WERI-Rb-1 (cell line): Measurements from ENCODE around the gene COL23A1.
A peak's percentile ranks its signal among the peaks of the same experiment; 100 is the strongest.

Experiments used
- DNase-seq: peaks from one replicate; pipeline ENCODE4 v3.0.0-alpha.2; 2020
- H3K27ac ChIP-seq: fragments of 250-450 bp; sonication (Bioruptor Pico); 2 replicates; pipeline ENCODE4 v1.5.1; 2020; ENCODE audit warnings: mild to moderate bottlenecking, moderate library complexity
- H3K27me3 ChIP-seq: fragments of 250-450 bp; sonication (Bioruptor Pico); 2 replicates; pipeline ENCODE4 v1.5.1; 2021; ENCODE audit warnings: mild to moderate bottlenecking, low read depth, moderate library complexity; ENCODE audit not compliant: insufficient read depth, severe bottlenecking
- H3K36me3 ChIP-seq: fragments of 250-450 bp; sonication (Bioruptor Pico); 2 replicates; pipeline ENCODE4 v1.5.1; 2020; ENCODE audit warnings: mild to moderate bottlenecking, moderate library complexity
- H3K4me3 ChIP-seq: 2 replicates; pipeline ENCODE4 v1.5.1; 2011; ENCODE audit warnings: low read depth, mild to moderate bottlenecking, control low read depth, low read length
- H3K9me3 ChIP-seq: fragments of 250-450 bp; sonication (Bioruptor Pico); 2 replicates; pipeline ENCODE4 v1.5.1; 2021; ENCODE audit warnings: mild to moderate bottlenecking, moderate library complexity; ENCODE audit not compliant: severe bottlenecking
- TF ChIP-seq, protein P1 (sequence below): IDR thresholded peaks from 2 replicates; pipeline ENCODE4 v1.5.1; 2011; ENCODE audit warnings: low read depth, mild to moderate bottlenecking, control low read depth, inconsistent platforms, low read length

COL23A1 gene

DNA sequence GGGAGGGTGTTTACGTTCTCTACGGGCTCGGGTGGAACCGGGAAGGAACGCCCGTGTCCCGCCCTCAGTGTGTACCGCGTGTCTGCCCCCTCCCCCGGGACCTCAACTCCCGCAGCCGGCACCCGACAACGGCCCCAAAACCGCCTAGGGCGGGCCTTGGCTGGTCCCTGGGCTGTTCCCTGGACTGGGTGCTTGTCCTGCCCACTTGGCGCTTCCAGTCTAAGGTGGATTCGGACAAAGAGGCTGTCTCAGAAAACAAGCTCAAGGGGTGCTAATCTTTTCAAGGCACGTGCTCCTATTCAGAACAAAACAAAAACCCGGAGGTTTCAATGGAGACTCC, 37.0 kb upstream of the COL23A1 start:
- TF ChIP-seq, protein P1, sequence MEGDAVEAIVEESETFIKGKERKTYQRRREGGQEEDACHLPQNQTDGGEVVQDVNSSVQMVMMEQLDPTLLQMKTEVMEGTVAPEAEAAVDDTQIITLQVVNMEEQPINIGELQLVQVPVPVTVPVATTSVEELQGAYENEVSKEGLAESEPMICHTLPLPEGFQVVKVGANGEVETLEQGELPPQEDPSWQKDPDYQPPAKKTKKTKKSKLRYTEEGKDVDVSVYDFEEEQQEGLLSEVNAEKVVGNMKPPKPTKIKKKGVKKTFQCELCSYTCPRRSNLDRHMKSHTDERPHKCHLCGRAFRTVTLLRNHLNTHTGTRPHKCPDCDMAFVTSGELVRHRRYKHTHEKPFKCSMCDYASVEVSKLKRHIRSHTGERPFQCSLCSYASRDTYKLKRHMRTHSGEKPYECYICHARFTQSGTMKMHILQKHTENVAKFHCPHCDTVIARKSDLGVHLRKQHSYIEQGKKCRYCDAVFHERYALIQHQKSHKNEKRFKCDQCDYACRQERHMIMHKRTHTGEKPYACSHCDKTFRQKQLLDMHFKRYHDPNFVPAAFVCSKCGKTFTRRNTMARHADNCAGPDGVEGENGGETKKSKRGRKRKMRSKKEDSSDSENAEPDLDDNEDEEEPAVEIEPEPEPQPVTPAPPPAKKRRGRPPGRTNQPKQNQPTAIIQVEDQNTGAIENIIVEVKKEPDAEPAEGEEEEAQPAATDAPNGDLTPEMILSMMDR = no peak
- Histone ChIP-seq H3K4me3 (peak overlapping the region; percentile 37), H3K27ac (no peak overlapping the region), H3K36me3 (no peaks in the 10 kb centered on the region), H3K27me3 (no peaks in the 10 kb centered on the region), H3K9me3 (peaks cover 2% of the 10 kb centered on the region)
- no peak for DNase-seq

DNA sequence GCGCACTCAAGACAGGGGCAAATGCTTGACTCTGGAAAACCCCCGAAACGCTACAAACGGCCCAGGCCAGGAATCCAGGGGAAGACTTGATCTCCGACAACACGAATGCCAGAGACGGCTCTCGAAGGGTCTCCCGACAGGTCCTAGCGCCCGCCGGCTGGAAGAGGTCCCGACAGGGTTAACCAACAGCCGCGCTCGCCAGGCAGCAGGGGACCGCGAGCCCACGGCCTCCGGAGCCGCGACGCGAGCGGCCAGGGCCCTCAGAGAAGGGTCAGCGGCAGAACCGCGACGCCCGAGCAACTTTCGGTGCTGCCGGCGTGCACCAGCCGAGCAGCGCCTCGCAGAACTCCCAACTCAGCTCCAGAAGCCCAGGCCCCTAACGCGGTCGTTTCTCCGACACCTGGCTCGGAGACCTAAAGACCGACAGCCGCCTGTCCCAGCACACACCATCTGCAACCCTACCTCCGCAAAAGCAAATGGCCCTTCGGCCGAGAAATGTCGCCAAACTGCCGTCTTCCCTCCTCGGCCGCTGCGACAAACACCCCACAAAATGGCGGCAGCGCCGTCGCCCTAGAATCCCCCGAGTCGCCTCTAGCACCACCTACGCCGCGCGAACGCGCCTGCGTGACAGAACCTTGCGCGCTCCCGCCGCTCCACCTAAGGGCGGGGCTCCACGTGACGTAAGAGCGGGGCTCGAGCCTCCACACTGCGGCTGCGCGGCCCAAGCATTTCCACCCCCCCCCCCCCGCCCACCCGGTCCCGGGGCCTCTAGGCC, 36.5 kb upstream of the COL23A1 start, which contains the start of gene CLK4:
TSS of gene CLK4 (minus strand) at position 567 of the 775 bp plus-strand sequence. CDS start 3,634 bp downstream, outside the sequence.
- peak; percentile 87 for DNase-seq
- no peaks in the 10 kb centered on the region for H3K27me3 ChIP-seq
- peak within 1 kb of the TSS; percentile 80 for H3K27ac ChIP-seq
- H3K4me3 ChIP-seq = peak within 1 kb of the TSS; percentile 74
- H3K9me3 ChIP-seq = peaks cover 2% of the 10 kb centered on the region
- no peaks in the 10 kb centered on the region for H3K36me3 ChIP-seq
- TF ChIP-seq, protein P1 = no peak

DNA sequence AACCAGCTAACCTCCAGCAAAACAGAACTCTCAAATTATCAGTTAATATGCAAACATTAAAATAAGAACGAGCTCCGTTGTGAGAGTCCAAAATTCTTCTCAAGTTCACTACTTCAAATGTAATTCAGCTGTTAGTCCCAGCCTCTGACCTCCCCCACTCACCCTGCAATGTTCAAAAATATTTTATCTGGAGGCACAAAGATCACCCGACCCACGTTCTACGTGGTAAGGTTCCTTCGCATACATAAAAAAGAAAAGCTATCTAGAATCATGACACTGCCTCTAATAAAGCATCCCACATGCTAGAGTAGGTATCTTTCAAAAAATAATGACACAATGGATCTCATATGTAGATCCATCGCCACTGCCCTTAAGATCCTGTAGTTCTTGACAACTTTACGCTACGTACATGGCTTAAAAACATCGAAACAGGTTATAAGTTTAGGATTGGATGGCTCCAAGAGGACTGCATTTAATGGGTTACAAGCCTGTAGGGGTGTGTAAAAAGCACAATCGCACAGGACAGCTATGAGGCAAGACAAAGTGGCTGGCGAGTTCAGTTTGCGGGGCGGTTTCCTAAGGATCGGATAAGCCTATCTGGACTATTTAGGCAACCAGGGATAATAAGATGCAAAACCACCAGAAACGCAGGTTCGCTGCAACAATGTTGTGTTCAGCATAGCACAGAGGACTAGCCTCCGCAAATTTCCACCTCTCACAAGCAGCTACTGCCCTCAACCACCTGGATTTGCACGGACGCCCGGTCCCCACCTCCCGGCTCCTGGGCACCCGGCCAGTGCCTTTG, 35.7 kb upstream of the COL23A1 start:
- H3K4me3 ChIP-seq = peak overlapping the region; percentile 74
- peak overlapping the region; percentile 80 for H3K27ac ChIP-seq
- H3K27me3 ChIP-seq = no peaks in the 10 kb centered on the region
- peaks cover 2% of the 10 kb centered on the region for H3K9me3 ChIP-seq
- DNase-seq = peak; percentile 5
- peaks cover 7% of the 10 kb centered on the region for H3K36me3 ChIP-seq
- TF ChIP-seq, protein P1 = no peak

DNA sequence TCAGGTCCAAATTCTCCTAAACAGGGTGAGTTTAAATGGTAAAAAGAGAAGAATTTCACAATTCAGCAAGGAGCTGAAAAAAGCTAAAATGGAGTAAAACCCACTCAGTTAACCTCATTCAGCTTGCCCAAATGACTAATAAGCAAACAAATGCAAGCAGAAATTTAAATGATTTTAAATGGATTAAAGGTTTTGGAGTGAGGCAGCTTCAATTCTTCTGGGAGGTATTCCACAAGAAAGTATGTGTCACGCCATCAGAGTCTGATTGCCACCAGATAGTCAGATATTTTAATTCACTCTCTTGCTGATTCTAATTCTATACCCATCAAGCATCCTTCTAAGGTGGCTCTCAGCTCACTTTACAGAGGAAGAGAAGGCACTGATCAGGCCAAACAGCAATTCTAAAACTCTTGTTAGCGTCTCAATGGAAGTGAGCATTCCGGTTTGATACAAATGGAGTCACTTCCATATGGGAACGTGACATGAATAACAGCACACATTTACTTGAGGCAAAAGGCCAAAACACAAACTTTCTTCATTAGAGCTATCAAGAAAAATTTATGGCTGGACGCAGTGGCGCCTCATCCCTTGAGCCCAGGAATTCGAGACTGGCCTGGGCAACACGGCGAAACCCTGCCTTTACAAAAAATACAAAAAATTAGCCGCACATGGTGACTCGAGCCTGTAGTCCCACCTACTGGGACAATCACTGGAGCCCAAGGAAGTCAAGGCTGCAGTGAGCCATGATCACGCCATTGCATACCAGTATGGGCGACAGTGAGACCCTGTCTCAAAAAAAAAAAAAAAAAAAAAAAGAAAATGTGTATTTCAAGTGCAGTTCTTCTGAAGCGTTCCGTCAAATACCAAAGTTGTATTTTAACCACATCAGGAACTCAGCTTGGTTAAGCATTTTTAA, 34.7 kb upstream of the COL23A1 start:
- Histone ChIP-seq H3K27ac (no peak overlapping the region), H3K27me3 (no peaks in the 10 kb centered on the region), H3K9me3 (peaks cover 2% of the 10 kb centered on the region), H3K4me3 (no peak overlapping the region), H3K36me3 (peaks cover 7% of the 10 kb centered on the region)
- TF ChIP-seq, protein P1 = no peak
- DNase-seq = no peak

DNA sequence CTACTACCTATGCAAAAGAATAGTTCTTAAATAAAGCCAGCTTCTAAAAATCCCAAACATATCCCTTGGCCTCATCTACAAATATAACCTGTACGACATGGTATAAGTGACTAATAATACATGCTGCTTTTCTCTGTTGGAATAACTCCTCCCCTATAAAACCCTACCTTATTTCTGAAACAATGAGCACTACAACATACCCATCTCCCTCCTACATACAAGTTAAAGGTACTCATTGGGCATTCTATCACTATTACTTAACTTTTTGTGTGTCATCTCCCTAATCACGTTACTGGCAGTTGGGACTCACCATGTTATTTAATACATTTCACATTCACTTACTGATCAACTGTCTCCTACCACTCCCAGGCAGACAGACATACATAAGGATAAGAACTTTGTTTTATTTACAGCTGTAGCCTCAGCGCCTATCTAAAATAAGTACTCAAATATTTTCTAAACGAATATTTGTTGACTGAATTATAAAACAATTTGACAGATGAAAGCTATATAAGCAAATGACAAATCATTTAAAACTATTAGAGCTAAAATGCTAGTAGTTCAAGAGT, 32.6 kb upstream of the COL23A1 start:
- Histone ChIP-seq H3K27ac (no peak overlapping the region), H3K27me3 (no peaks in the 10 kb centered on the region), H3K4me3 (no peak overlapping the region), H3K9me3 (peaks cover 2% of the 10 kb centered on the region), H3K36me3 (peaks cover 7% of the 10 kb centered on the region)
- TF ChIP-seq, protein P1 = no peak
- no peak for DNase-seq
